ENCODE data around the gene AAK1. TPM values are rescaled to one million over a fixed set of nuclear protein-coding genes. Genes with fewer than 3 reads are reported as not detected.

AAK1 gene
- polyA plus RNA-seq, 1 experiment: 23.3 TPM

GRCh38 chr2:69616755-69617154 lies 26.8 kb downstream of the AAK1 start:
- DNase-seq (ENCODE audit: low read depth): no peak
- Histone ChIP-seq H3K36me3 (ENCODE audit: control insufficient read depth, insufficient read depth, low read length) (peaks cover 1% of the 10 kb centered on the region), H3K27me3 (ENCODE audit: control insufficient read depth, insufficient read depth, low read length) (no peaks in the 10 kb centered on the region), H3K4me3 (ENCODE audit: low read depth, low read length) (no peak overlapping the region)
- POLR2A ChIA-PET: no interaction called here
- TF ChIP-seq, protein P1, sequence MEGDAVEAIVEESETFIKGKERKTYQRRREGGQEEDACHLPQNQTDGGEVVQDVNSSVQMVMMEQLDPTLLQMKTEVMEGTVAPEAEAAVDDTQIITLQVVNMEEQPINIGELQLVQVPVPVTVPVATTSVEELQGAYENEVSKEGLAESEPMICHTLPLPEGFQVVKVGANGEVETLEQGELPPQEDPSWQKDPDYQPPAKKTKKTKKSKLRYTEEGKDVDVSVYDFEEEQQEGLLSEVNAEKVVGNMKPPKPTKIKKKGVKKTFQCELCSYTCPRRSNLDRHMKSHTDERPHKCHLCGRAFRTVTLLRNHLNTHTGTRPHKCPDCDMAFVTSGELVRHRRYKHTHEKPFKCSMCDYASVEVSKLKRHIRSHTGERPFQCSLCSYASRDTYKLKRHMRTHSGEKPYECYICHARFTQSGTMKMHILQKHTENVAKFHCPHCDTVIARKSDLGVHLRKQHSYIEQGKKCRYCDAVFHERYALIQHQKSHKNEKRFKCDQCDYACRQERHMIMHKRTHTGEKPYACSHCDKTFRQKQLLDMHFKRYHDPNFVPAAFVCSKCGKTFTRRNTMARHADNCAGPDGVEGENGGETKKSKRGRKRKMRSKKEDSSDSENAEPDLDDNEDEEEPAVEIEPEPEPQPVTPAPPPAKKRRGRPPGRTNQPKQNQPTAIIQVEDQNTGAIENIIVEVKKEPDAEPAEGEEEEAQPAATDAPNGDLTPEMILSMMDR (IDR thresholded peaks at IDR 0.05; ENCODE audit: insufficient read depth, low read depth, low read length): no peak
- CTCF ChIA-PET: no interaction called here

GRCh38 chr2:69615969-69616368 lies 27.6 kb downstream of the AAK1 start:
- no peaks in the 10 kb centered on the region for H3K27me3 ChIP-seq (ENCODE audit: control insufficient read depth, insufficient read depth, low read length)
- POLR2A ChIA-PET: no interaction called here
- H3K36me3 ChIP-seq (ENCODE audit: control insufficient read depth, insufficient read depth, low read length): peaks cover 2% of the 10 kb centered on the region
- DNase-seq (ENCODE audit: low read depth): no peak
- H3K4me3 ChIP-seq (ENCODE audit: low read depth, low read length): no peak overlapping the region
- TF ChIP-seq, protein P1 (IDR thresholded peaks at IDR 0.05; ENCODE audit: insufficient read depth, low read depth, low read length): no peak
- CTCF ChIA-PET: interaction anchor here (1.4 kb wide), 1 partner anchor 50 kb away, joined by 3 read pairs; no protein-coding TSS in a partner anchor

- ChIA-PET CTCF (interaction anchor here (1.4 kb wide), 1 partner anchor 49 kb away, joined by 3 read pairs; no protein-coding TSS in a partner anchor), POLR2A (no interaction called here)
Measured at GRCh38 chr2:69615078-69615625, 28.4 kb downstream of the AAK1 start.

GRCh38 chr2:69612707-69613106 lies 30.8 kb downstream of the AAK1 start:
- H3K36me3 ChIP-seq (ENCODE audit: control insufficient read depth, insufficient read depth, low read length): peaks cover 3% of the 10 kb centered on the region
- DNase-seq (ENCODE audit: low read depth): no peak
- no peak overlapping the region for H3K4me3 ChIP-seq (ENCODE audit: low read depth, low read length)
- ChIA-PET CTCF (interaction anchor here (1.0 kb wide), 1 partner anchor 16 kb away, joined by 3 read pairs; no protein-coding TSS in a partner anchor), POLR2A (no interaction called here)
- no peaks in the 10 kb centered on the region for H3K27me3 ChIP-seq (ENCODE audit: control insufficient read depth, insufficient read depth, low read length)
- TF ChIP-seq, protein P1 (IDR thresholded peaks at IDR 0.05; ENCODE audit: insufficient read depth, low read depth, low read length): no peak

More at GRCh38 chr2:69615078-69615625, 28.4 kb downstream of the AAK1 start:
- TF ChIP-seq, protein P1 (IDR thresholded peaks at IDR 0.05; ENCODE audit: insufficient read depth, low read depth, low read length): no peak
- no peak overlapping the region for H3K4me3 ChIP-seq (ENCODE audit: low read depth, low read length)
- no peak for DNase-seq (ENCODE audit: low read depth)
- H3K27me3 ChIP-seq (ENCODE audit: control insufficient read depth, insufficient read depth, low read length): no peaks in the 10 kb centered on the region
- peaks cover 3% of the 10 kb centered on the region for H3K36me3 ChIP-seq (ENCODE audit: control insufficient read depth, insufficient read depth, low read length)

DNA sequence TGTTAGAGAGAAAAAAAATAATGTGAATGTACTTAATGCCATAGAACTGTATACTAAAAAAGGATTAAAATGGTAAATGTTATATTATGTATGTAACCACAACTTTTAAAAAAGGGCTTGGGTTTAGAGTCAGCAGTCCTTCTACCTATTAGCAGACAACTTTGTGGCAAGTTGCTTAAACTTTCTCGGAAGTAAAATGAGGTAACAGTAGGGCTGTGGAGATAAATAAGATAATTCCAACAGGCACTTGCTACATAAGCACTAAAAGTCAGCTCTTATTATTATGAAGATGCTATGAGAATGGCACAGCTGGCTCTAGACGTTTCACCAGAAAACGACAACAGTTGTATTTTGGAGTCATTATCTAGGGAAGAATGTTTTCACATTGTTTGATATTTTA lies 31.3 kb downstream of the AAK1 start:
- no peak overlapping the region for H3K4me3 ChIP-seq (ENCODE audit: low read depth, low read length)
- H3K36me3 ChIP-seq (ENCODE audit: control insufficient read depth, insufficient read depth, low read length): peaks cover 3% of the 10 kb centered on the region
- DNase-seq (ENCODE audit: low read depth): no peak
- POLR2A ChIA-PET: no interaction called here
- H3K27me3 ChIP-seq (ENCODE audit: control insufficient read depth, insufficient read depth, low read length): no peaks in the 10 kb centered on the region
- CTCF ChIA-PET: no interaction called here
- TF ChIP-seq, protein P1 (IDR thresholded peaks at IDR 0.05; ENCODE audit: insufficient read depth, low read depth, low read length): no peak

Data from BJ (cell line).